Neural crest cell (in vitro differentiated cells): Measurements from ENCODE around the gene MAJIN. TPM values are rescaled to one million over a fixed set of nuclear protein-coding genes. Genes with fewer than 3 reads are reported as not detected.
A peak's percentile ranks its signal among the peaks of the same experiment; 100 is the strongest.

Experiments
- DNase-seq: peaks from one replicate; pipeline ENCODE4 v3.0.0; 2021; ENCODE audit warnings: low read depth, mixed read lengths, low spot score
- H3K27ac Mint-ChIP-seq: one replicate; pipeline ENCODE4 v1.8.0; 2021; ENCODE audit warnings: mild to moderate bottlenecking, mixed read lengths; ENCODE audit not compliant: unreplicated experiment
- H3K27me3 Mint-ChIP-seq: 2 replicates; pipeline ENCODE4 v1.8.0; 2021; ENCODE audit warnings: low read depth, mild to moderate bottlenecking, mixed read lengths
- H3K36me3 Mint-ChIP-seq: 2 replicates; pipeline ENCODE4 v1.8.0; 2021; ENCODE audit warnings: low read depth, mild to moderate bottlenecking, mixed read lengths
- H3K4me1 Mint-ChIP-seq: 2 replicates; pipeline ENCODE4 v1.8.0; 2021; ENCODE audit warnings: mixed read lengths
- H3K4me3 Mint-ChIP-seq: one replicate; pipeline ENCODE4 v1.8.0; 2021; ENCODE audit warnings: mild to moderate bottlenecking, mixed read lengths
- H3K9me3 Mint-ChIP-seq: 2 replicates; pipeline ENCODE4 v1.8.0; 2021; ENCODE audit warnings: mixed read lengths
- CTCF ChIP-seq: fragments of 200-600 bp; sonication (generic); conservative IDR thresholded peaks from 2 replicates; pipeline ENCODE4 v1.5.0; 2021; ENCODE audit warnings: antibody characterized with exemption, mild to moderate bottlenecking
- total RNA-seq: library from RNA; stranded (reverse); gene quantifications from 2 replicates; pipeline ENCODE4 v1.2.1, GENCODE V29; 2021

The MAJIN gene
- total RNA-seq, 1 donor from 2014 or later: not detected

DNA sequence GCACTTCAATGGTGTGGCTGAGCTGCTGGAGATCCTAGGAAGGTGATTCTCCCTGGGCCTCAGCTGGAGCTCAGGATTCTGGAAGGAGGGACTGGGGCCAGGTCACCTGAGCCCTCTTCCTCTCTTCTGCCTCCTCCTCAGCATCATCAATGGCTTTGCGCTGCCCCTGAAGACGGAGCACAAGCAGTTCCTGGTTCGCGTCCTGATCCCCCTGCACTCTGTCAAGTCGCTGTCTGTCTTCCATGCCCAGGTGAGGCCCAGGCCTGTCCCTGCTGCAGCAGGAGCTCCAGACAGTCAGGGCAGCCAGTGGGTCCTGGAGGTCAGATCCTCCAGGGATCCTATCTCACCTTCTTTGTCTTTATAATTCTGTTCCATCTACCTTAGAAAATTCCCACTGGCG, 41.6 kb downstream of the MAJIN start:
- peaks cover 5% of the 10 kb centered on the region for H3K4me1 Mint-ChIP-seq
- no peak for TF ChIP-seq CTCF
- H3K27me3 Mint-ChIP-seq: no peaks in the 10 kb centered on the region
- H3K9me3 Mint-ChIP-seq: no peaks in the 10 kb centered on the region
- no peak overlapping the region for H3K27ac Mint-ChIP-seq
- H3K36me3 Mint-ChIP-seq: no peaks in the 10 kb centered on the region
- DNase-seq: no peak
- no peak overlapping the region for H3K4me3 Mint-ChIP-seq

DNA sequence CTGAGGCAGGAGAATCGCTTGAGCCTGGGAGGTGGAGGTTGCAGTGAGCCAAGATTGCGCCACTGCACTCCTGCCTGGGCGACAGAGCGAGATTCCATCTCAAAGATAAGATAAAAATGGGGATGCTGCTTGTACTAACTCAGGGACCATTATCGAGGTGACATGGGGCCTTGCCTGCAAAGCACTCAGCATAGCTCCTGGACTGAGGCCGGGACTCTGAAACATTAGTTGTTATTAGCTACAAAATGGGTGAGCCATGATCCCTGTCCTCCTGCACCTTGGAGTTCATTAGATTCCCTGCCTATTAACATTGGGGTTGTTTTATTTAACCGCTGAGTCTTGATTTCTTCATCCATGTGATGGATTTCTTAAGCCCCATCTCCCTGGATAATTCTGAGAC, 42.3 kb downstream of the MAJIN start:
- H3K4me3 Mint-ChIP-seq: no peak overlapping the region
- TF ChIP-seq CTCF: no peak
- H3K36me3 Mint-ChIP-seq: no peaks in the 10 kb centered on the region
- H3K9me3 Mint-ChIP-seq: no peaks in the 10 kb centered on the region
- peaks cover 9% of the 10 kb centered on the region for H3K4me1 Mint-ChIP-seq
- H3K27ac Mint-ChIP-seq: peak overlapping the region; percentile 52
- no peaks in the 10 kb centered on the region for H3K27me3 Mint-ChIP-seq
- no peak for DNase-seq

DNA sequence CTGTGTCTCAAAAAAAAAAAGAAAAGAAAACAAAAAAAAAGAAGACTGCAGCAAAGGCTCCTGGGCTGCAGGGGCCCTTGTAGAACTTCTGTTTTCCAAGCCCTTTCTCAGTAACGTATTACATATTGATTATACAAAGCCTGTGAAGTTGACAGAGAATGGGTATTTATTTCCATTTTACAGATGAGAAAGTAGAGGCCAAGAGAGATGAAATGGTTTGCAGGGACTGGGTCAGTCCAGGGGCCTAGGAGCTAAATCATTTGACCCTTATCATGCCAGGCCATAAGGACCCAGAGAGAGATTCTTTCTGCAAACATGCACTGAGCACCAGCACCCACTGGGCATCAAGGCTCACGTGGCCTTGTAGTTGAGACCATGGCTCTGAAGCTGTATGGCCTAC, 43.0 kb downstream of the MAJIN start:
- DNase-seq: no peak
- Mint-ChIP-seq H3K9me3 (no peaks in the 10 kb centered on the region), H3K4me3 (no peak overlapping the region), H3K27ac (no peak overlapping the region), H3K27me3 (no peaks in the 10 kb centered on the region), H3K4me1 (peaks cover 10% of the 10 kb centered on the region), H3K36me3 (no peaks in the 10 kb centered on the region)
- TF ChIP-seq CTCF: no peak

DNA sequence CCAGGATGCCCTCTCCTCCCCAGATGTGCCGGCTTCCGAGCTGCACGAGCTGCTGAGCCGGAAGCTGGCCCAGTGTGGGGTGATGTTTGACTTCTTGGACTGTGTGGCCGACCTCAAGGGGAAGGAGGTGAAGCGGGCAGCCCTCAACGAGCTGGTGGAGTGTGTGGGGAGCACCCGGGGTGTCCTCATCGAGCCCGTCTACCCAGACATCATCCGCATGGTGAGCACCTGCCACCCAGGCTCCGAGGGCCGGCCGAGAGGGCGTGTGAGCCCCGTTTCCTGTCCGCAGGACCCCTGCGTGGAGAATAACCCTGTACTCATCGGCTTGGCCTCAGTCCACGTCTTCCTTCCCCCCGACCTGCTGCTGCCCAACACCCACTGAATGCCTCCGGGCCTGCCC, 45.2 kb downstream of the MAJIN start:
- Mint-ChIP-seq H3K36me3 (no peaks in the 10 kb centered on the region), H3K9me3 (no peaks in the 10 kb centered on the region), H3K27ac (no peak overlapping the region), H3K4me3 (peak overlapping the region; percentile 78), H3K4me1 (peaks cover 14% of the 10 kb centered on the region), H3K27me3 (no peaks in the 10 kb centered on the region)
- DNase-seq: no peak
- TF ChIP-seq CTCF: no peak

DNA sequence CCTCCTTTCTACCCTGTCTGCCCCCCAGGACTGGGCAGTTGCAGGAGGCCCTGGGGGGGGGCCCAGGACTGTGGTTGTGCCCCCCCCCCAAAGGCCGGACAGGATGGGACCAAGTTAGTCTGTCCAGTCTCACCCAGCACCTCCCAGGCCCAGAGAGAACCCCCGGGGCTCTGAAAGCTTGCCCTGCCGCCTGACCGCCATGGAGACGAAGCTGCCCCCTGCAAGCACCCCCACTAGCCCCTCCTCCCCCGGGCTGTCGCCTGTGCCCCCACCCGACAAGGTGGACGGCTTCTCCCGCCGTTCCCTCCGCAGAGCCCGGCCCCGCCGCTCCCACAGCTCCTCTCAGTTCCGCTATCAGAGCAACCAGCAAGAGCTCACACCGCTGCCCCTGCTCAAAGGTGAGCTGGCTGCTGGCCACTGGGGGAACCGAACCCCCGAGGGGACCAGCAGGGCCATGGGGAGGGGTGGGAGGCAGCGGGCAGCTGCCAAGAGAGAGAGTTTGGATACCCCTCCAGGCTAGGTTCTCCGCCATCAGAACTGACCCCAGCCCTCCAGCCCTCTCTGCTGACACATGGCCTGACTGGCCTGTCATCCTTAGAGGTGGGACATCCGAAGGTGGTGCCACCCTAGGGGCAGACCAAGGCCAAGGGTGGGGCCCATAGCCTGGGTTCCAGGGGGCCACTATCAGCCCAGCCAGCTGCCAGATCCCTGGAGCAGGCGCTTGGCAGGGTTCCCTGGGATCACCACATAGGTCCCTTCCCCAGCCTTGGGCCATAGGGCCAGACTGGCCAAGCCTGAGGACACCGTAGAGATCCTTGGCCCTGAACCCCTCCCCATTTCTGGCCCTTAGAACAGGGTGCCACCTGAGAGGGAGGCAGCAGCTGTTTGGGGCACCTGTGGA, 46.1 kb downstream of the MAJIN start:
- Mint-ChIP-seq H3K27me3 (no peaks in the 10 kb centered on the region), H3K4me3 (peak overlapping the region; percentile 91), H3K4me1 (peaks cover 14% of the 10 kb centered on the region), H3K27ac (no peak overlapping the region), H3K36me3 (no peaks in the 10 kb centered on the region), H3K9me3 (no peaks in the 10 kb centered on the region)
- TF ChIP-seq CTCF: no peak
- DNase-seq: no peak
